ENCODE measurements around the gene ADAM8.
"Not testable (repeated sequence)": the region's sequence is repeated elsewhere in the genome, so short reads cannot be mapped to it uniquely, and the experiment has no call there.

The ADAM8 gene

GRCh38 chr10:133241501-133242205, 35.0 kb downstream of the ADAM8 start:
- Histone ChIP-seq H3K27me3 (ENCODE audit: control insufficient read depth in 1 of 2, insufficient read depth in 2 of 2, low read length in 2 of 2) (peaks cover 0 to 59% of the 10 kb centered on the region in 2 donors), H3K9me3 (ENCODE audit: low read length) (no peaks in the 10 kb centered on the region), H3K36me3 (ENCODE audit: insufficient read depth, low read length) (no peaks in the 10 kb centered on the region), H3K4me3 (ENCODE audit: low read depth in 1 of 2, low read length in 2 of 2) (no peak overlapping the region), H3K9ac (ENCODE audit: low read length) (no peak overlapping the region), H3K27ac (ENCODE audit: low read depth, low read length) (no peak overlapping the region), H3K4me1 (ENCODE audit: insufficient read depth, low read length) (no peaks in the 10 kb centered on the region)

GRCh38 chr10:133239990-133240389, 36.7 kb downstream of the ADAM8 start:
- no peak overlapping the region for H3K27ac ChIP-seq (ENCODE audit: low read depth, low read length)
- H3K4me1 ChIP-seq (ENCODE audit: insufficient read depth, low read length): no peaks in the 10 kb centered on the region
- no peak overlapping the region for H3K4me3 ChIP-seq (ENCODE audit: low read depth in 1 of 2, low read length in 2 of 2)
- no peaks in the 10 kb centered on the region for H3K9me3 ChIP-seq (ENCODE audit: low read length)
- H3K27me3 ChIP-seq (ENCODE audit: control insufficient read depth in 1 of 2, insufficient read depth in 2 of 2, low read length in 2 of 2): peaks cover 0 to 57% of the 10 kb centered on the region in 2 donors
- H3K9ac ChIP-seq (ENCODE audit: low read length): no peak overlapping the region
- H3K36me3 ChIP-seq (ENCODE audit: insufficient read depth, low read length): no peaks in the 10 kb centered on the region

- no peak overlapping the region for H3K4me3 ChIP-seq (ENCODE audit: low read depth in 1 of 2, low read length in 2 of 2)
- H3K27me3 ChIP-seq (ENCODE audit: control insufficient read depth in 1 of 2, insufficient read depth in 2 of 2, low read length in 2 of 2): peaks cover 0 to 59% of the 10 kb centered on the region in 2 donors
- H3K27ac ChIP-seq (ENCODE audit: low read depth, low read length): no peak overlapping the region
- no peaks in the 10 kb centered on the region for H3K9me3 ChIP-seq (ENCODE audit: low read length)
- H3K9ac ChIP-seq (ENCODE audit: low read length): no peak overlapping the region
- H3K4me1 ChIP-seq (ENCODE audit: insufficient read depth, low read length): no peaks in the 10 kb centered on the region
- H3K36me3 ChIP-seq (ENCODE audit: insufficient read depth, low read length): no peaks in the 10 kb centered on the region
Observed at GRCh38 chr10:133238466-133238804, 38.2 kb downstream of the ADAM8 start.

GRCh38 chr10:133237588-133238465, 38.8 kb downstream of the ADAM8 start, which contains the start of gene VENTX:
TSS of gene VENTX (plus strand) at chr10:133237855. CDS start at chr10:133237915, 60 bp downstream.
- Histone ChIP-seq H3K4me3 (ENCODE audit: low read depth in 1 of 2, low read length in 2 of 2) (no peak within 1 kb of the TSS), H3K27me3 (ENCODE audit: control insufficient read depth in 1 of 2, insufficient read depth in 2 of 2, low read length in 2 of 2) (peaks cover 0 to 61% of the 10 kb centered on the region in 2 donors)

GRCh38 chr10:133237241-133237587, 39.5 kb downstream of the ADAM8 start:
- Histone ChIP-seq H3K27me3 (ENCODE audit: control insufficient read depth in 1 of 2, insufficient read depth in 2 of 2, low read length in 2 of 2) (peaks cover 0 to 61% of the 10 kb centered on the region in 2 donors), H3K4me1 (ENCODE audit: insufficient read depth, low read length) (no peaks in the 10 kb centered on the region), H3K27ac (ENCODE audit: low read depth, low read length) (no peak overlapping the region), H3K4me3 (ENCODE audit: low read depth in 1 of 2, low read length in 2 of 2) (no peak overlapping the region), H3K9ac (ENCODE audit: low read length) (no peak overlapping the region), H3K9me3 (ENCODE audit: low read length) (no peaks in the 10 kb centered on the region), H3K36me3 (ENCODE audit: insufficient read depth, low read length) (no peaks in the 10 kb centered on the region)

More at GRCh38 chr10:133237588-133238465, 38.8 kb downstream of the ADAM8 start, which contains the start of gene VENTX:
- no peak within 1 kb of the TSS for H3K27ac ChIP-seq (ENCODE audit: low read depth, low read length)
- no peaks in the 10 kb centered on the region for H3K9me3 ChIP-seq (ENCODE audit: low read length)
- H3K9ac ChIP-seq (ENCODE audit: low read length): no peak within 1 kb of the TSS
- no peaks in the 10 kb centered on the region for H3K36me3 ChIP-seq (ENCODE audit: insufficient read depth, low read length)
- no peaks in the 10 kb centered on the region for H3K4me1 ChIP-seq (ENCODE audit: insufficient read depth, low read length)

- H3K9me3 ChIP-seq (ENCODE audit: low read length): no peaks in the 10 kb centered on the region
Observed at GRCh38 chr10:133236401-133237240, 40.0 kb downstream of the ADAM8 start.

GRCh38 chr10:133235932-133236331, 40.7 kb downstream of the ADAM8 start:
- Histone ChIP-seq H3K9me3 (ENCODE audit: low read length) (no peaks in the 10 kb centered on the region), H3K9ac (ENCODE audit: low read length) (no peak overlapping the region), H3K4me3 (ENCODE audit: low read depth in 1 of 2, low read length in 2 of 2) (no peak overlapping the region), H3K27me3 (ENCODE audit: control insufficient read depth in 1 of 2, insufficient read depth in 2 of 2, low read length in 2 of 2) (peaks cover 0 to 67% of the 10 kb centered on the region in 2 donors), H3K4me1 (ENCODE audit: insufficient read depth, low read length) (no peaks in the 10 kb centered on the region), H3K36me3 (ENCODE audit: insufficient read depth, low read length) (no peaks in the 10 kb centered on the region), H3K27ac (ENCODE audit: low read depth, low read length) (no peak overlapping the region)

More at GRCh38 chr10:133236401-133237240, 40.0 kb downstream of the ADAM8 start:
- no peak overlapping the region for H3K27ac ChIP-seq (ENCODE audit: low read depth, low read length)
- H3K36me3 ChIP-seq (ENCODE audit: insufficient read depth, low read length): no peaks in the 10 kb centered on the region
- no peak overlapping the region for H3K9ac ChIP-seq (ENCODE audit: low read length)
- H3K4me3 ChIP-seq (ENCODE audit: low read depth in 1 of 2, low read length in 2 of 2): no peak overlapping the region
- H3K4me1 ChIP-seq (ENCODE audit: insufficient read depth, low read length): no peaks in the 10 kb centered on the region
- peaks cover 0 to 64% of the 10 kb centered on the region in 2 donors for H3K27me3 ChIP-seq (ENCODE audit: control insufficient read depth in 1 of 2, insufficient read depth in 2 of 2, low read length in 2 of 2)

GRCh38 chr10:133235265-133235855, 41.3 kb downstream of the ADAM8 start:
- peaks cover 0 to 67% of the 10 kb centered on the region in 2 donors for H3K27me3 ChIP-seq (ENCODE audit: control insufficient read depth in 1 of 2, insufficient read depth in 2 of 2, low read length in 2 of 2)
- H3K36me3 ChIP-seq (ENCODE audit: insufficient read depth, low read length): no peaks in the 10 kb centered on the region
- H3K27ac ChIP-seq (ENCODE audit: low read depth, low read length): no peak overlapping the region
- H3K4me1 ChIP-seq (ENCODE audit: insufficient read depth, low read length): no peaks in the 10 kb centered on the region
- H3K9ac ChIP-seq (ENCODE audit: low read length): no peak overlapping the region
- H3K4me3 ChIP-seq (ENCODE audit: low read depth in 1 of 2, low read length in 2 of 2): no peak overlapping the region
- H3K9me3 ChIP-seq (ENCODE audit: low read length): no peaks in the 10 kb centered on the region

GRCh38 chr10:133234796-133235195, 41.9 kb downstream of the ADAM8 start:
- H3K9me3 ChIP-seq (ENCODE audit: low read length); H3K36me3 ChIP-seq (ENCODE audit: insufficient read depth, low read length); H3K9ac ChIP-seq (ENCODE audit: low read length); H3K27ac ChIP-seq (ENCODE audit: low read depth, low read length); H3K4me1 ChIP-seq (ENCODE audit: insufficient read depth, low read length); H3K4me3 ChIP-seq (ENCODE audit: low read depth in 1 of 2, low read length in 2 of 2): not testable (repeated sequence)
- H3K27me3 ChIP-seq (ENCODE audit: control insufficient read depth in 1 of 2, insufficient read depth in 2 of 2, low read length in 2 of 2): peaks cover 0 to 63% of the 10 kb centered on the region in 2 donors

- Histone ChIP-seq H3K9ac (ENCODE audit: low read length) (no peak overlapping the region), H3K4me1 (ENCODE audit: insufficient read depth, low read length) (no peaks in the 10 kb centered on the region), H3K27ac (ENCODE audit: low read depth, low read length) (no peak overlapping the region), H3K27me3 (ENCODE audit: control insufficient read depth in 1 of 2, insufficient read depth in 2 of 2, low read length in 2 of 2) (peaks cover 0 to 50% of the 10 kb centered on the region in 2 donors), H3K9me3 (ENCODE audit: low read length) (no peaks in the 10 kb centered on the region), H3K36me3 (ENCODE audit: insufficient read depth, low read length) (no peaks in the 10 kb centered on the region), H3K4me3 (ENCODE audit: low read depth in 1 of 2, low read length in 2 of 2) (no peak overlapping the region)
Observed at GRCh38 chr10:133231946-133232574, 44.6 kb downstream of the ADAM8 start.
